ENCODE results near the gene PIK3CG.

GRCh38 chr7:106818736-106819135 lies 46.3 kb upstream of the PIK3CG start:
- TF ChIP-seq CTCF (IDR thresholded peaks at IDR 0.05) (no peak), POLR2AphosphoS5 (IDR thresholded peaks at IDR 0.05; ENCODE audit: low read depth, low read length) (no peak), REST (IDR thresholded peaks at IDR 0.05; ENCODE audit: insufficient read depth in 1 of 2, low read depth in 2 of 2, low read length in 1 of 2) (no peak), SIN3A (IDR thresholded peaks at IDR 0.05; ENCODE audit: borderline replicate concordance, insufficient read depth, low read depth, low read length) (no peak), TCF7L2 (IDR thresholded peaks at IDR 0.05; ENCODE audit: low read depth, low read length) (no peak)
